ENCODE data around the gene NOTUM. TPM values are rescaled to one million over a fixed set of nuclear protein-coding genes. Genes with fewer than 3 reads are reported as not detected.
A peak's percentile ranks its signal among the peaks of the same experiment; 100 is the strongest.
"Not testable (repeated sequence)": the region's sequence is repeated elsewhere in the genome, so short reads cannot be mapped to it uniquely, and the experiment has no call there.

Gene NOTUM
- total RNA-seq, 1 experiment from 2014 or later = not detected

DNA sequence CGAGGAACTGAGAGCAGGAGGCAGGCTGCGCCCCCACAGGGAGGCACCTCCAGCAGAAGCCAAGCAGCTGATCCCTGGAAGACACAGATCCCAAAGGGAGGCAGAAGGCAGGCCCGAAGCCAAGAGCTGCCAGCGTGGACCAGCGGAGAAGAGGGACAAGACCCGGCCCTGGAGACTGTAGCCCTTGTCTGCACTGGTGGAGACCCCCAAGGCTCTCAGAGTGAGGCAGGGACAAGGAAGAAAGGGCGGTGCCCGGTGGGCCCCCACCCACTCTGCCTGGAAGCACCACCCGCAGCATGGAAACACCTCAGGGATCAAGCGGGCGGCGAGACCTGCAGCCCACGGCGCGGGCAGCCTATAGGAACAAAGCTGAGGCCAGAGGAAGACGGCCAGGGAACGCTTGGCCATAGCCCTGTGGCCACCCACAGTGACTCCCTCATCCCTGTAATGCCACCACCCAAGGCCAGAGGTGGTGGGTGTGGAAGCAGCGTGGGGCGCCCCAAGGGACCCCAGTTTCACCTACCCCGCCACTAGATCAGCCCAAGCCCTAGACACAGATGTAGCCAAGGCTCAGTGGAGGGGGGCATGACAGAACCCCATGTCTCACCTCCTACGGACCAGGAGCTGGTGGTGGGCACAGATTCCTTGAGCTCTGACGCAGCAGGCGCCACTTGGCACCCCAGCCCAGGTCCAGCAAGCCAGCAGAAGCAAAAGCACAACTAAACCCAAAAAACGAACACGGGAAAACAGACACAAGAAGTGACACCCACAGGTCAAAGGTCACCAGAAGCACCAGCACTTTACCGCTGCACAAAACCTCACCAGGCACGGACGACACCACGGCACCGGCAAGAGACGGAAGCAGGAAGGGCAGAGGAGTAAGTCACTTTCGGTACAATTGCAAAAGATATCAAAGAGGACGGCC is 40.1 kb downstream of the NOTUM start:
- BruUV-seq (replicated peaks) = no TSS peak
- ChIA-PET CTCF (no interaction called here), POLR2A (ENCODE audit: unreplicated experiment) (interaction anchor here (0.6 kb wide), 2 partner anchors 47 to 178 kb away, joined by 4 to 6 read pairs; no protein-coding TSS in a partner anchor)
- Histone ChIP-seq H3K27ac (no peak overlapping the region), H3K9me2 (ENCODE audit: insufficient read depth) (no peaks in the 10 kb centered on the region), H3K9me3 (ENCODE audit: insufficient read depth, low read depth) (no peaks in the 10 kb centered on the region), H3K4me3 (no peak overlapping the region), H3K36me3 (ENCODE audit: low read depth) (no peaks in the 10 kb centered on the region), H4K20me1 (ENCODE audit: insufficient read depth) (peaks cover 14% of the 10 kb centered on the region), H2AFZ (no peak overlapping the region), H3K4me2 (no peak overlapping the region), H3K79me2 (ENCODE audit: low read depth) (peaks cover 76% of the 10 kb centered on the region), H3F3A (ENCODE audit: insufficient read depth, low read depth) (peaks cover 49% of the 10 kb centered on the region), H3K27me3 (ENCODE audit: insufficient read depth, low read depth) (no peaks in the 10 kb centered on the region), H3K4me1 (replicated peaks; ENCODE audit: insufficient read depth) (peaks cover 61% of the 10 kb centered on the region)
- TF ChIP-seq, protein P1, sequence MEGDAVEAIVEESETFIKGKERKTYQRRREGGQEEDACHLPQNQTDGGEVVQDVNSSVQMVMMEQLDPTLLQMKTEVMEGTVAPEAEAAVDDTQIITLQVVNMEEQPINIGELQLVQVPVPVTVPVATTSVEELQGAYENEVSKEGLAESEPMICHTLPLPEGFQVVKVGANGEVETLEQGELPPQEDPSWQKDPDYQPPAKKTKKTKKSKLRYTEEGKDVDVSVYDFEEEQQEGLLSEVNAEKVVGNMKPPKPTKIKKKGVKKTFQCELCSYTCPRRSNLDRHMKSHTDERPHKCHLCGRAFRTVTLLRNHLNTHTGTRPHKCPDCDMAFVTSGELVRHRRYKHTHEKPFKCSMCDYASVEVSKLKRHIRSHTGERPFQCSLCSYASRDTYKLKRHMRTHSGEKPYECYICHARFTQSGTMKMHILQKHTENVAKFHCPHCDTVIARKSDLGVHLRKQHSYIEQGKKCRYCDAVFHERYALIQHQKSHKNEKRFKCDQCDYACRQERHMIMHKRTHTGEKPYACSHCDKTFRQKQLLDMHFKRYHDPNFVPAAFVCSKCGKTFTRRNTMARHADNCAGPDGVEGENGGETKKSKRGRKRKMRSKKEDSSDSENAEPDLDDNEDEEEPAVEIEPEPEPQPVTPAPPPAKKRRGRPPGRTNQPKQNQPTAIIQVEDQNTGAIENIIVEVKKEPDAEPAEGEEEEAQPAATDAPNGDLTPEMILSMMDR (conservative IDR thresholded peaks at IDR 0.05) = no peak
- TF ChIP-seq EZH2 (IDR thresholded peaks at IDR 0.05; ENCODE audit: low read depth) = no peak
- no peak for DNase-seq
- intact Hi-C loops (cut with micrococcal nuclease; ENCODE audit: unreplicated experiment) = no loop called here

DNA sequence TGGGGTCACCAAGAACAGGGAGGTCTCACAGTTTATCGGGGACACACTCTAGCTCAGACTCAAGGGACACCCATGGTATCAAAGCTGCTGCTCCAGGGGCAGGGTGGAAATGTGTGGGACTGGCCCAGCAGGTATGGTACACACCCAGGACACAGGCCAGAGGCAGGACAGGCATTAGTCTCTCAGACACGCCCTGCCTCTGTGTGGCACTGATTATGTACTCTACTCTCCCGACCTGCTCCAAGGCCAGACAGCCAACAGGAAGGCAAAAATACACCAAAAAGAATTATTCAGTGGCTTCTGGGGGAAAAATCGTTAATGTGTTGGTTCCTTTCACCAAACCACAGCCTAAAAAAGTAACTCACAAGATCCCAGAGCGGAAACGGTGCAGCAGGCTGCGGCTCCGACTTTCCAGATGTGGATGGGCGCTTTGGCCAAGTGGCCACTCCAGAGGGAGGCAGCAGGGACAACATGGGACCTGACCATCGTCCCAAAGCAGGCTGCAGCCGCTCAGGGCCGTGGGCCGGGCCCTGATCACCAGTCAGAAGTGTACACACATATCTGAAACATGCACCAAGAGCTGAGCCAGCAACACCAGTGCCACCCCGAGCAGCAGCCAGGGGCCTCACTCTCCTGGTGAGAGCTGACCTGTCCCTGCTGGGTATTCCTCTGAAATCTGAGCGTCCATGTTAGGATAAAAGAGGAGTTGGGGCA is 42.0 kb downstream of the NOTUM start:
- no TSS peak for BruUV-seq (replicated peaks)
- Histone ChIP-seq H3K27ac (0 out of 2 replicates have a peak overlapping the region, but pooled peaks have one; percentile 6), H3K36me3 (ENCODE audit: low read depth) (no peaks in the 10 kb centered on the region), H3K79me2 (ENCODE audit: low read depth) (peaks cover 71% of the 10 kb centered on the region), H3K9me3 (ENCODE audit: insufficient read depth, low read depth) (no peaks in the 10 kb centered on the region), H3K27me3 (ENCODE audit: insufficient read depth, low read depth) (no peaks in the 10 kb centered on the region), H2AFZ (no peak overlapping the region), H3K9me2 (ENCODE audit: insufficient read depth) (no peaks in the 10 kb centered on the region), H3K4me3 (no peak overlapping the region), H3K4me2 (peak overlapping the region; percentile 64), H3F3A (ENCODE audit: insufficient read depth, low read depth) (peaks cover 51% of the 10 kb centered on the region), H4K20me1 (ENCODE audit: insufficient read depth) (peaks cover 12% of the 10 kb centered on the region; the same call in 1 of the 2 replicates), H3K4me1 (replicated peaks; ENCODE audit: insufficient read depth) (peaks cover 44% of the 10 kb centered on the region)
- ChIA-PET CTCF (no interaction called here), POLR2A (ENCODE audit: unreplicated experiment) (no interaction called here)
- intact Hi-C loops (cut with micrococcal nuclease; ENCODE audit: unreplicated experiment) = loop anchor here (1.0 kb wide), 1 partner anchor 7 kb away; no protein-coding TSS in a partner anchor
- peak; percentile 53 to 61 for DNase-seq
- TF ChIP-seq, protein P1 (conservative IDR thresholded peaks at IDR 0.05) = no peak
- no peak for TF ChIP-seq EZH2 (IDR thresholded peaks at IDR 0.05; ENCODE audit: low read depth)

DNA sequence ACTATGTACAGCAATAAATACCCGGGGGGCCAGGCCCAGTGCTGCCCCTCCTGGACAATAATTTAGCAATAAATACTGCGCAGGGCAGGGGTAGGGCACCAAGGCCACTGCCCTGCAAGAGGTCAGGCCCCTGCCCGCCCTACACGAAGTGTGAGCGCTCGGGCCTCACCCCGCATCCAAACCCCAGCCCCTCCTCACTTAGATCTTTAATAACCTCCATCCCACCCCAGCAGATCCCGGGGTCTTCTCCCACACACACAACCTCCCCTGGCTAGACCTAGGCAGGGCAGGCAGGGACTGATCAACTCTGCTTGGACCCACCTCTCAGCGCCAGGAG is 42.7 kb downstream of the NOTUM start:
- H3K9me3 ChIP-seq (ENCODE audit: insufficient read depth, low read depth); H3K9me2 ChIP-seq (ENCODE audit: insufficient read depth); BruUV-seq (replicated peaks); H3K36me3 ChIP-seq (ENCODE audit: low read depth); DNase-seq; H3K27ac ChIP-seq; H2AFZ ChIP-seq; POLR2A ChIA-PET (ENCODE audit: unreplicated experiment); CTCF ChIA-PET; H3K27me3 ChIP-seq (ENCODE audit: insufficient read depth, low read depth): not testable (repeated sequence)
- H4K20me1 ChIP-seq (ENCODE audit: insufficient read depth) = peaks cover 12% of the 10 kb centered on the region; the same call in 1 of the 2 replicates
- peaks cover 47% of the 10 kb centered on the region for H3K4me1 ChIP-seq (replicated peaks; ENCODE audit: insufficient read depth)
- peak overlapping the region; percentile 29; the same call in 1 of the 2 replicates for H3K4me3 ChIP-seq
- intact Hi-C loops (cut with micrococcal nuclease; ENCODE audit: unreplicated experiment) = loop anchor here (1.0 kb wide), 1 partner anchor 8 kb away; no protein-coding TSS in a partner anchor
- H3K4me2 ChIP-seq = peak overlapping the region; percentile 64
- H3K79me2 ChIP-seq (ENCODE audit: low read depth) = peaks cover 70% of the 10 kb centered on the region
- H3F3A ChIP-seq (ENCODE audit: insufficient read depth, low read depth) = peaks cover 52% of the 10 kb centered on the region

Data from PC-9 (cell line).